ENCODE measurements around the gene NRBP1.

DNA sequence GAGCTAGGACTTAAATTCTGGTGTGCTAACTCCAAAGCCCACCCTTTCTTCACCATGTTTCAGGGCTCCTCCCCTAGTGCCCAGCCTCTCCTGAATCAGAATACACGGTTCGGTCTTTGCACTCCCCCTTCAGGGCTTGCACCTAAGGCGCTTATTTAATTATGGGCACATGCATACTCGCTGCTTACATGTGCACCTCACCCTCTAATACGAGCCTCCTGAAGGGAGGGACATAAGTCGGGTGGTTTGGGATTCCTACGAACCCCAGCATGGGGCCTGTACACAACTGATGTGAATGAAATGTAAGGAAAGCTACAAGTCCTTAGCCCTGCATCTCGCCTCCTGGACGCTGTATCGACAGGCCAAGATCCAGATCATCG, 60.7 kb downstream of the NRBP1 start:
- no peak for TF ChIP-seq EZH2phosphoT487 (conservative IDR thresholded peaks at IDR 0.05; ENCODE audit: low read length)
- TF ChIP-seq, protein P1, sequence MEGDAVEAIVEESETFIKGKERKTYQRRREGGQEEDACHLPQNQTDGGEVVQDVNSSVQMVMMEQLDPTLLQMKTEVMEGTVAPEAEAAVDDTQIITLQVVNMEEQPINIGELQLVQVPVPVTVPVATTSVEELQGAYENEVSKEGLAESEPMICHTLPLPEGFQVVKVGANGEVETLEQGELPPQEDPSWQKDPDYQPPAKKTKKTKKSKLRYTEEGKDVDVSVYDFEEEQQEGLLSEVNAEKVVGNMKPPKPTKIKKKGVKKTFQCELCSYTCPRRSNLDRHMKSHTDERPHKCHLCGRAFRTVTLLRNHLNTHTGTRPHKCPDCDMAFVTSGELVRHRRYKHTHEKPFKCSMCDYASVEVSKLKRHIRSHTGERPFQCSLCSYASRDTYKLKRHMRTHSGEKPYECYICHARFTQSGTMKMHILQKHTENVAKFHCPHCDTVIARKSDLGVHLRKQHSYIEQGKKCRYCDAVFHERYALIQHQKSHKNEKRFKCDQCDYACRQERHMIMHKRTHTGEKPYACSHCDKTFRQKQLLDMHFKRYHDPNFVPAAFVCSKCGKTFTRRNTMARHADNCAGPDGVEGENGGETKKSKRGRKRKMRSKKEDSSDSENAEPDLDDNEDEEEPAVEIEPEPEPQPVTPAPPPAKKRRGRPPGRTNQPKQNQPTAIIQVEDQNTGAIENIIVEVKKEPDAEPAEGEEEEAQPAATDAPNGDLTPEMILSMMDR (IDR thresholded peaks at IDR 0.05; ENCODE audit: insufficient read depth, low read length, poor library complexity, severe bottlenecking): no peak

Data from SU-DHL-6 (cell line).